Testis (tissue), 3 donors: ENCODE measurements around the gene NAT9. TPM values are rescaled to one million over a fixed set of nuclear protein-coding genes. Genes with fewer than 3 reads are reported as not detected.

ENCODE experiments used
- DNase-seq: peaks from one replicate; pipeline ENCODE4 v3.0.0-alpha.2; 2019
- H3K27ac ChIP-seq, 2 donors: fragments of 200-600 bp; sonication (generic); one replicate each; pipeline ENCODE4 v1.5.1; 2019
- H3K27me3 ChIP-seq: fragments of 200-600 bp; sonication (generic); one replicate; pipeline ENCODE4 v1.5.1; 2019
- H3K36me3 ChIP-seq: fragments of 200-600 bp; sonication (generic); one replicate; pipeline ENCODE4 v1.5.1; 2017; ENCODE audit warnings: low read depth; ENCODE audit errors: missing control alignments
- H3K4me1 ChIP-seq: fragments of 200-600 bp; sonication (generic); one replicate; pipeline ENCODE4 v1.5.1; 2019
- H3K4me3 ChIP-seq, 2 donors: fragments of 200-600 bp; sonication (generic); one replicate each; pipeline ENCODE4 v1.5.1; 2017 to 2019
- H3K9me3 ChIP-seq: fragments of 200-600 bp; sonication (generic); one replicate; pipeline ENCODE4 v1.5.1; 2017
- CTCF ChIP-seq, 3 experiments: fragments of 450-650 bp in 2 of 3; fragments of 200-600 bp in 1 of 3; sonication (generic) in 1 of 3; IDR thresholded peaks; one replicate each; pipeline ENCODE4 v1.5.1; 2016 to 2019; ENCODE audit warnings: antibody characterized with exemption in 3 of 3, mild to moderate bottlenecking in 2 of 3, moderate library complexity in 1 of 3
- POLR2A ChIP-seq: fragments of 450-650 bp; IDR thresholded peaks from one replicate; pipeline ENCODE4 v1.6.1; 2017; ENCODE audit warnings: antibody characterized with exemption, mild to moderate bottlenecking, moderate library complexity
- WGBS, 2 donors: methylation state at CpG; one replicate each; pipeline ENCODE4 v1.1.5; 2018; 5-methylcytosine and 5-hydroxymethylcytosine counted together
- intact Hi-C: fragments of 100-400 bp; cut with DNase I; formaldehyde crosslinking; loops from one replicate; pipeline ENCODE4 v1.15.1; 2023; ENCODE audit warnings: low total_unique reads
- polyA plus RNA-seq: library from polyadenylated mRNA; stranded (reverse); fragments of 350-450 nt; fragmentation: Illumina TruSeq; extraction: RNeasy Lipid Tissue Mini Kit (QIAGEN cat#74804); gene quantifications from one replicate; pipeline ENCODE4 v1.2.3, GENCODE V29; 2014; ENCODE audit warnings: low read depth, low replicate concordance; ENCODE audit not compliant: insufficient read depth
- total RNA-seq, 2 donors: library from RNA; depleted of rRNA; stranded (reverse); fragments of >200 nt; gene quantifications; one replicate each; pipeline ENCODE4 v1.2.3, GENCODE V29; 2016

The NAT9 gene
- total and polyA plus RNA-seq, 3 donors from 2014 or later: 43.8 to 51.3 (median 45.6) TPM

- no peaks in the 10 kb centered on the region for H3K27me3 ChIP-seq
- H3K27ac ChIP-seq: no peak overlapping the region
- H3K4me3 ChIP-seq: no peak overlapping the region
- no peaks in the 10 kb centered on the region for H3K36me3 ChIP-seq
- no peak for DNase-seq
- WGBS, 2 donors: 81 to 87% methylated on average over 8 of the region's 8 CpGs
- TF ChIP-seq CTCF (IDR thresholded peaks at IDR 0.05) (no peak), POLR2A (no peak)
- no peaks in the 10 kb centered on the region for H3K9me3 ChIP-seq
- peaks cover 15% of the 10 kb centered on the region for H3K4me1 ChIP-seq
- intact Hi-C loops: no loop called here
These were observed 3.4 kb upstream of the NAT9 start for GRCh38 chr17:74779501-74779900.

- 70 to 80% methylated on average over 5 of the region's 5 CpGs for WGBS, 2 donors
- H3K4me1 ChIP-seq: peaks cover 15% of the 10 kb centered on the region
- no peak for DNase-seq
These were observed 2.8 kb upstream of the NAT9 start for GRCh38 chr17:74778960-74779359.

GRCh38 chr17:74777901-74778515, 1.9 kb upstream of the NAT9 start:
- no peaks in the 10 kb centered on the region for H3K9me3 ChIP-seq

More at GRCh38 chr17:74778960-74779359, 2.8 kb upstream of the NAT9 start:
- Histone ChIP-seq H3K27ac (no peak overlapping the region), H3K9me3 (no peaks in the 10 kb centered on the region), H3K36me3 (no peaks in the 10 kb centered on the region), H3K27me3 (no peaks in the 10 kb centered on the region), H3K4me3 (no peak overlapping the region)
- intact Hi-C loops: no loop called here
- TF ChIP-seq CTCF (IDR thresholded peaks at IDR 0.05) (no peak), POLR2A (no peak)

GRCh38 chr17:74776990-74777389, 845 bp upstream of the NAT9 start:
- peak overlapping the region; percentile 75 for H3K4me3 ChIP-seq
- 22 to 28% methylated on average over 6 to 10 of the region's 10 CpGs for WGBS, 2 donors
- no peak overlapping the region for H3K27ac ChIP-seq
- DNase-seq: no peak
- intact Hi-C loops: no loop called here
- H3K27me3 ChIP-seq: no peaks in the 10 kb centered on the region
- TF ChIP-seq POLR2A (no peak), CTCF (IDR thresholded peaks at IDR 0.05) (no peak)
- no peaks in the 10 kb centered on the region for H3K9me3 ChIP-seq
- H3K4me1 ChIP-seq: peaks cover 20% of the 10 kb centered on the region
- no peaks in the 10 kb centered on the region for H3K36me3 ChIP-seq

More at GRCh38 chr17:74777901-74778515, 1.9 kb upstream of the NAT9 start:
- no peak for TF ChIP-seq POLR2A
- no peak for TF ChIP-seq CTCF (IDR thresholded peaks at IDR 0.05)
- Histone ChIP-seq H3K27me3 (no peaks in the 10 kb centered on the region), H3K27ac (no peak overlapping the region), H3K4me3 (no peak overlapping the region), H3K36me3 (no peaks in the 10 kb centered on the region), H3K4me1 (peaks cover 20% of the 10 kb centered on the region)
- intact Hi-C loops: no loop called here
- WGBS, 2 donors: 84 to 93% methylated on average over 6 of the region's 6 CpGs
- DNase-seq: no peak

GRCh38 chr17:74775409-74776043, 619 bp downstream of the NAT9 start:
- intact Hi-C loops: no loop called here
- no peak for DNase-seq
- WGBS, 2 donors: 30 to 32% methylated on average over 12 of the region's 12 CpGs
- H3K36me3 ChIP-seq: no peaks in the 10 kb centered on the region
- peak overlapping the region; percentile 12 to 28 for H3K27ac ChIP-seq
- TF ChIP-seq CTCF (IDR thresholded peaks at IDR 0.05) (no peak), POLR2A (no peak)
- H3K27me3 ChIP-seq: no peaks in the 10 kb centered on the region
- peaks cover 20% of the 10 kb centered on the region for H3K4me1 ChIP-seq
- H3K4me3 ChIP-seq: peak overlapping the region; percentile 75
- no peaks in the 10 kb centered on the region for H3K9me3 ChIP-seq
